MCF 10A (cell line): Measurements from ENCODE around the gene APBB2. TPM values are rescaled to one million over a fixed set of nuclear protein-coding genes. Genes with fewer than 3 reads are reported as not detected.
A peak's percentile ranks its signal among the peaks of the same experiment; 100 is the strongest.

Experiments used
- BruUV-seq: library from RNA; stranded (reverse); fragments of 400-500 nt; replicated peaks from 2 replicates; lab custom pipeline; 2021; lab: Mats Ljungman, UMichigan
- CTCF ChIA-PET: fragments of 300-600 bp; sonication (Branson Sonifier 250); formaldehyde crosslinking; extraction: SDS; loops from one replicate; lab custom pipeline; 2021; ENCODE audit warnings: antibody characterized with exemption, inconsistent platforms; lab: Yijun Ruan, JAX
- POLR2A ChIA-PET: fragments of 300-600, 350-650 bp; sonication (Branson Sonifier 250); formaldehyde crosslinking; extraction: SDS; loops from one replicate; lab custom pipeline; 2020; ENCODE audit warnings: antibody characterized with exemption, inconsistent platforms; lab: Yijun Ruan, JAX
- DNase-seq: peaks from one replicate; pipeline ENCODE4 v3.0.0-alpha.2; 2018; ENCODE audit not compliant: unreplicated experiment
- H3K27ac Mint-ChIP-seq: one replicate; pipeline ENCODE4 v1.8.0; 2022; ENCODE audit warnings: mild to moderate bottlenecking, low read depth, mixed read lengths; ENCODE audit not compliant: unreplicated experiment
- H3K27me3 Mint-ChIP-seq: one replicate; pipeline ENCODE4 v1.8.0; 2022; ENCODE audit warnings: mixed read lengths; ENCODE audit not compliant: insufficient read depth, unreplicated experiment
- H3K36me3 Mint-ChIP-seq: one replicate; pipeline ENCODE4 v1.8.0; 2022; ENCODE audit warnings: mild to moderate bottlenecking, moderate library complexity, mixed read lengths; ENCODE audit not compliant: insufficient read depth, unreplicated experiment
- H3K4me1 Mint-ChIP-seq: one replicate; pipeline ENCODE4 v1.8.0; 2022; ENCODE audit warnings: mixed read lengths; ENCODE audit not compliant: insufficient read depth, unreplicated experiment
- H3K4me3 Mint-ChIP-seq: one replicate; pipeline ENCODE4 v1.8.0; 2022; ENCODE audit warnings: mild to moderate bottlenecking, moderate library complexity, mixed read lengths; ENCODE audit not compliant: unreplicated experiment
- H3K9me3 Mint-ChIP-seq: one replicate; pipeline ENCODE4 v1.8.0; 2022; ENCODE audit warnings: mixed read lengths; ENCODE audit not compliant: unreplicated experiment
- intact Hi-C: fragments of 100-400 bp; cut with micrococcal nuclease; formaldehyde crosslinking; loops from 2 replicates; pipeline ENCODE4 v1.14.1; 2022
- total RNA-seq: library from RNA; stranded (reverse); gene quantifications from 2 replicates; pipeline ENCODE4 v1.2.3, GENCODE V29; 2022
- TF ChIP-seq, protein P1 (sequence below): fragments of 200-600 bp; IDR thresholded peaks from one replicate; pipeline ENCODE4 v1.8.0; 2022; ENCODE audit warnings: antibody characterized with exemption, mild to moderate bottlenecking; ENCODE audit not compliant: unreplicated experiment

The APBB2 gene
- total RNA-seq, 1 experiment from 2014 or later, result 201 TPM

DNA sequence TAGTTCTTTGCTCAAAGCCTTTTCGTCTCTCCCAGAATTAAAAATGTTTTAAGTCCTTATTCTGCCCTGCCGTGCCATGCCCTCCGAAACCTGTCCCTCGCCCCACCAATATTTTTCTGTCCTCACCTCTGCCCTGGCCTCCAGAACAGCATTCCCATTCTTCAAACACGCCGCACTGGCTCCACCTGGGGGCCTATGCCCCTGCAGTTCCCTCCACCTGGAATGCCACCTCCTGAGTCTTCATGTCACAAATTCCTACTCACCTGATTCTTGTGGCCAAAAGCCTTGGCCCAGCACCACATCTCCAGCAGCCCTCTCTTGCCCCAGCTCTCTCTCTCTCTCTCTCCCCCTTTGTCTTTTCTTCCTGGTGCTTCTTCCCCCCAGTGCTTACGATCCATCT lies 91.6 kb downstream of the APBB2 start:
- BruUV-seq, result no TSS peak
- Mint-ChIP-seq H3K9me3 (no peaks in the 10 kb centered on the region), H3K27me3 (no peaks in the 10 kb centered on the region), H3K36me3 (peaks cover 40% of the 10 kb centered on the region), H3K4me1 (peaks cover 70% of the 10 kb centered on the region), H3K4me3 (no peak overlapping the region), H3K27ac (peak overlapping the region; percentile 92)
- ChIA-PET CTCF (interaction anchor here (0.9 to 1.5 kb wide), 2 partner anchors 31 to 145 kb away, joined by 3 to 6 read pairs; no protein-coding TSS in a partner anchor), POLR2A (interaction anchor here (0.7 to 14.6 kb wide), 6 partner anchors 17 to 124 kb away, joined by 3 to 462 read pairs (median 60); partner anchors contain the start of gene APBB2)
- no peak for DNase-seq
- TF ChIP-seq, protein P1, sequence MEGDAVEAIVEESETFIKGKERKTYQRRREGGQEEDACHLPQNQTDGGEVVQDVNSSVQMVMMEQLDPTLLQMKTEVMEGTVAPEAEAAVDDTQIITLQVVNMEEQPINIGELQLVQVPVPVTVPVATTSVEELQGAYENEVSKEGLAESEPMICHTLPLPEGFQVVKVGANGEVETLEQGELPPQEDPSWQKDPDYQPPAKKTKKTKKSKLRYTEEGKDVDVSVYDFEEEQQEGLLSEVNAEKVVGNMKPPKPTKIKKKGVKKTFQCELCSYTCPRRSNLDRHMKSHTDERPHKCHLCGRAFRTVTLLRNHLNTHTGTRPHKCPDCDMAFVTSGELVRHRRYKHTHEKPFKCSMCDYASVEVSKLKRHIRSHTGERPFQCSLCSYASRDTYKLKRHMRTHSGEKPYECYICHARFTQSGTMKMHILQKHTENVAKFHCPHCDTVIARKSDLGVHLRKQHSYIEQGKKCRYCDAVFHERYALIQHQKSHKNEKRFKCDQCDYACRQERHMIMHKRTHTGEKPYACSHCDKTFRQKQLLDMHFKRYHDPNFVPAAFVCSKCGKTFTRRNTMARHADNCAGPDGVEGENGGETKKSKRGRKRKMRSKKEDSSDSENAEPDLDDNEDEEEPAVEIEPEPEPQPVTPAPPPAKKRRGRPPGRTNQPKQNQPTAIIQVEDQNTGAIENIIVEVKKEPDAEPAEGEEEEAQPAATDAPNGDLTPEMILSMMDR, result no peak
- intact Hi-C loops, result loop anchor here (5.0 kb wide), 1 partner anchor 195 kb away; no protein-coding TSS in a partner anchor

- Mint-ChIP-seq H3K4me3 (no peak overlapping the region), H3K36me3 (peaks cover 45% of the 10 kb centered on the region), H3K4me1 (peaks cover 72% of the 10 kb centered on the region), H3K9me3 (no peaks in the 10 kb centered on the region), H3K27me3 (no peaks in the 10 kb centered on the region), H3K27ac (peak overlapping the region; percentile 92)
- no TSS peak for BruUV-seq
- DNase-seq, result no peak
- POLR2A ChIA-PET, result interaction anchor here (0.7 to 14.6 kb wide), 6 partner anchors 17 to 215 kb away, joined by 3 to 462 read pairs (median 59); partner anchors contain the start of gene APBB2
- CTCF ChIA-PET, result interaction anchor here (0.9 to 4.7 kb wide), 4 partner anchors 22 to 165 kb away, joined by 3 to 31 read pairs (median 4); partner anchors contain the start of gene APBB2
- TF ChIP-seq, protein P1, result no peak
- intact Hi-C loops, result loop anchor here (5.0 kb wide), 1 partner anchor 195 kb away; no protein-coding TSS in a partner anchor
Measured at GRCh38 chr4:41122309-41122708, 92.0 kb downstream of the APBB2 start.

GRCh38 chr4:41121906-41122305 lies 92.4 kb downstream of the APBB2 start:
- H3K4me3 Mint-ChIP-seq, result no peak overlapping the region
- no peaks in the 10 kb centered on the region for H3K27me3 Mint-ChIP-seq
- TF ChIP-seq, protein P1, result no peak
- BruUV-seq, result no TSS peak
- no peaks in the 10 kb centered on the region for H3K9me3 Mint-ChIP-seq
- peaks cover 68% of the 10 kb centered on the region for H3K4me1 Mint-ChIP-seq
- peak overlapping the region; percentile 92 for H3K27ac Mint-ChIP-seq
- intact Hi-C loops, result loop anchor here (2.0 to 5.0 kb wide), 2 partner anchors 33 to 195 kb away; no protein-coding TSS in a partner anchor
- ChIA-PET POLR2A (interaction anchor here (0.7 to 14.6 kb wide), 9 partner anchors 18 to 215 kb away, joined by 3 to 462 read pairs (median 7); partner anchors contain the start of gene APBB2), CTCF (interaction anchor here (0.9 to 4.7 kb wide), 5 partner anchors 22 to 164 kb away, joined by 3 to 31 read pairs (median 5); partner anchors contain the start of gene APBB2)
- peaks cover 46% of the 10 kb centered on the region for H3K36me3 Mint-ChIP-seq
- no peak for DNase-seq
